ENCODE results near the gene TMEM181. TPM values are rescaled to one million over a fixed set of nuclear protein-coding genes. Genes with fewer than 3 reads are reported as not detected.

The TMEM181 gene
- total RNA-seq, 1 experiment from 2014 or later: 31.6 TPM

DNA sequence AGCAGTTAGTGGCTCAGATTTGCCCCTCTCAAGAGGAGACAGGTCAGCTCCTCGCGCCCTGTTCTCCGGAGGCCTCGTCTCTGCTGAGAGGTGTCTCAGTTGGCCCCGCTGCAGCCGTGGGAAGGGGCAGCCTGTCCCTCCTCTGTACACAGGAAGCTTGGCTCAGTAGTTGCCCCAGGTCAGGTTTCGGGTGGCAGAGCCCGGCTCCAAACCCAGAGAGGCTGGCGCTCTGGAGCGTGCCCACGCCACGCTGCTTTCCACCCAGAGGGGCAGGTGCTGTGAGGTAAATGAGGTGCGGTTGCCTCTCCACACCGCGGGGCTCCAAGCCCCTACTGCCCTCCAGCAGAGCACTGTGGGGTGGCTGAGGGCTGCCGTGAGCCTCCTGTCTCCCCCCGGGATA lies 68.7 kb downstream of the TMEM181 start:
- BruUV-seq (replicated peaks): no TSS peak
- ChIA-PET POLR2A (ENCODE audit: low non-redundant PET) (no interaction called here), CTCF (no interaction called here)
- no peaks in the 10 kb centered on the region for H3K9me3 ChIP-seq (ENCODE audit: low read depth, low read length, poor library complexity, severe bottlenecking)
- H3K36me3 ChIP-seq (ENCODE audit: insufficient read depth, low read length, poor library complexity, severe bottlenecking): peaks cover 26% of the 10 kb centered on the region
- intact Hi-C loops (cut with micrococcal nuclease; ENCODE audit: unreplicated experiment): no loop called here
- no peaks in the 10 kb centered on the region for H3K27me3 ChIP-seq (replicated peaks; ENCODE audit: insufficient read depth, low read depth, low read length, poor library complexity)
- no peaks in the 10 kb centered on the region for H3K4me1 ChIP-seq (ENCODE audit: insufficient read depth, low read length, poor library complexity, severe bottlenecking)
- no peak for TF ChIP-seq EZH2 (IDR thresholded peaks at IDR 0.05; ENCODE audit: borderline replicate concordance, low read depth, low read length, poor library complexity, severe bottlenecking)
- TF ChIP-seq, protein P1, sequence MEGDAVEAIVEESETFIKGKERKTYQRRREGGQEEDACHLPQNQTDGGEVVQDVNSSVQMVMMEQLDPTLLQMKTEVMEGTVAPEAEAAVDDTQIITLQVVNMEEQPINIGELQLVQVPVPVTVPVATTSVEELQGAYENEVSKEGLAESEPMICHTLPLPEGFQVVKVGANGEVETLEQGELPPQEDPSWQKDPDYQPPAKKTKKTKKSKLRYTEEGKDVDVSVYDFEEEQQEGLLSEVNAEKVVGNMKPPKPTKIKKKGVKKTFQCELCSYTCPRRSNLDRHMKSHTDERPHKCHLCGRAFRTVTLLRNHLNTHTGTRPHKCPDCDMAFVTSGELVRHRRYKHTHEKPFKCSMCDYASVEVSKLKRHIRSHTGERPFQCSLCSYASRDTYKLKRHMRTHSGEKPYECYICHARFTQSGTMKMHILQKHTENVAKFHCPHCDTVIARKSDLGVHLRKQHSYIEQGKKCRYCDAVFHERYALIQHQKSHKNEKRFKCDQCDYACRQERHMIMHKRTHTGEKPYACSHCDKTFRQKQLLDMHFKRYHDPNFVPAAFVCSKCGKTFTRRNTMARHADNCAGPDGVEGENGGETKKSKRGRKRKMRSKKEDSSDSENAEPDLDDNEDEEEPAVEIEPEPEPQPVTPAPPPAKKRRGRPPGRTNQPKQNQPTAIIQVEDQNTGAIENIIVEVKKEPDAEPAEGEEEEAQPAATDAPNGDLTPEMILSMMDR (conservative IDR thresholded peaks at IDR 0.05; ENCODE audit: low read depth, low read length): no peak
- H3K27ac ChIP-seq (ENCODE audit: low read depth, low read length, poor library complexity, severe bottlenecking): no peak overlapping the region
- DNase-seq (ENCODE audit: low spot score): no peak
- no peak overlapping the region for H3K4me3 ChIP-seq (ENCODE audit: low read depth, low read length, poor library complexity, severe bottlenecking)

DNA sequence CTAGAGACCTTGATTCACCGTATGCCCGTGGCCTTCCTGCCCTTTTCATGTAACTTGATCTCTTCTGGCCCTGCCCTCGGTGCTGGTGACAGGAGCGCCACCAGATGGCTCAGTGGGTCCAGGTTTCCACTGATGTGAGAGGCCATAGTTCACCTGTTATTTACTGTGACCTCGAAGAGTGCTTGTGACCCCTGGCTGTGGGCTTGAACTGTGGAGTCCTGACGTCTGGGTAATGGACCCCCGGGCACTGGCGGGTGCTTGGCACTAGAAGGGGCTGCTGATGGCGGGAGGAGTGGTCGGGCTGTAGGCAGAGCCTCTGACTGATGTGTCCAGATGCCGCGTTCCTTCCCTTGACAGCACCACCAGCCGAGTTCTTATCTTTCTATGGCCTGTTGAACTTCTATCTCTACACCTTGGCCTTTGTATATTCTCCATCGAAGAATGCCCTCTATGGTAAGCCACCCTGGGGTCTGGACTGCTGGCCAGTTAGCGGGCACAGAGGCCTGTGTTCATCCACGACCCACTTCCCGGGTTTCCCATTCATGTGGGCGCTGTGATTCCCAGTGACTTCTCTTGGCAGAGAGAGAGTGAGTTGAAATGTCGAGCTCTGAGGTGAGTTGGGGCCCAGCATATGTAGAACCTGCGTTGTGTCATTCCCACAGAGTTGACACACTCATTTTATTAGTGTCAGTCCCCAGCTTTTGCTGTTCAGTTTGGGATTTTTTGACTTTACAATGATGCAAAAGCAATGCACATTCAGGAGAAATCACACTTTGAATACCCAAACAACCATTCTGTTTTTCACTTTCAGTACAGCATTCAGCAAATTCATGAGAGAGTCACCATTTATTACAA lies 69.7 kb downstream of the TMEM181 start:
- TF ChIP-seq, protein P1 (conservative IDR thresholded peaks at IDR 0.05; ENCODE audit: low read depth, low read length): no peak
- TF ChIP-seq EZH2 (IDR thresholded peaks at IDR 0.05; ENCODE audit: borderline replicate concordance, low read depth, low read length, poor library complexity, severe bottlenecking): no peak
- no peaks in the 10 kb centered on the region for H3K9me3 ChIP-seq (ENCODE audit: low read depth, low read length, poor library complexity, severe bottlenecking)
- no peak overlapping the region for H3K27ac ChIP-seq (ENCODE audit: low read depth, low read length, poor library complexity, severe bottlenecking)
- H3K4me1 ChIP-seq (ENCODE audit: insufficient read depth, low read length, poor library complexity, severe bottlenecking): peaks cover 7% of the 10 kb centered on the region
- H3K36me3 ChIP-seq (ENCODE audit: insufficient read depth, low read length, poor library complexity, severe bottlenecking): peaks cover 28% of the 10 kb centered on the region
- BruUV-seq (replicated peaks): no TSS peak
- CTCF ChIA-PET: interaction anchor here (0.6 kb wide), 1 partner anchor 415 kb away, joined by 7 read pairs; no protein-coding TSS in a partner anchor
- H3K4me3 ChIP-seq (ENCODE audit: low read depth, low read length, poor library complexity, severe bottlenecking): no peak overlapping the region
- H3K27me3 ChIP-seq (replicated peaks; ENCODE audit: insufficient read depth, low read depth, low read length, poor library complexity): no peaks in the 10 kb centered on the region
- intact Hi-C loops (cut with micrococcal nuclease; ENCODE audit: unreplicated experiment): no loop called here
- POLR2A ChIA-PET (ENCODE audit: low non-redundant PET): no interaction called here
- DNase-seq (ENCODE audit: low spot score): no peak

DNA sequence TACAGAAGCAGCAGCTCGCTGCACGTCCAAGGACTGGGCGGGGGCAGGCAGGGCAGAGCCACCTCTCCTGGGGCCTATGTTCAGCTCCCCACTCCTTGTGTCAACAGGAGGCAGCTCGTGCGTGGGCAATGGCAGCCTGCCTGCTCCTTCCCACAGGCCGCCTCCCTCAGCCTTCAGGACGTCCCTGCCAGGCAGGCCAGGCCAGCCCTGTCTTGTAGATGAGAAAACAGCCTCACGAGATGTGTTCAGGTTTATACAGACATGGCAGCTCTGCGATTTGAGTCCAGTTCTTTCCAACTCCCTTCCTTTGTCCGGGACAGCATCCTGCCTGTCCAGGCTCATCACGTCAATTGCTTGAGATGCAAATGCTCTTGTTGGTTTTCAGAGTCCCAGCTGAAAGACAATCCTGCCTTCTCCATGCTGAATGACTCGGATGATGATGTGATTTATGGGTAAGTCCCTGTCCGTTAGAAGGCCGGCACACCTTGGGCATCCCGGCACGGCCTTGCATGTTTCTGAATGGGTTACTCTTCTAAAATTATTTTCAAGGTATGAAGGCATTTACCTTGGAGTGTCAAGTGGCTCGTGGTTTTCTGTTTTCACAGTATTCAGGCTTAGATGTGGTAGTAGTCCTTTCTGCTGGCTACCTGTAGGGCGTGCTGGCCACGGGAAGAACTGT lies 71.2 kb downstream of the TMEM181 start:
- no peak overlapping the region for H3K27ac ChIP-seq (ENCODE audit: low read depth, low read length, poor library complexity, severe bottlenecking)
- no peak for TF ChIP-seq EZH2 (IDR thresholded peaks at IDR 0.05; ENCODE audit: borderline replicate concordance, low read depth, low read length, poor library complexity, severe bottlenecking)
- TF ChIP-seq, protein P1 (conservative IDR thresholded peaks at IDR 0.05; ENCODE audit: low read depth, low read length): no peak
- intact Hi-C loops (cut with micrococcal nuclease; ENCODE audit: unreplicated experiment): no loop called here
- ChIA-PET POLR2A (ENCODE audit: low non-redundant PET) (no interaction called here), CTCF (no interaction called here)
- H3K4me1 ChIP-seq (ENCODE audit: insufficient read depth, low read length, poor library complexity, severe bottlenecking): peaks cover 19% of the 10 kb centered on the region
- no peak overlapping the region for H3K4me3 ChIP-seq (ENCODE audit: low read depth, low read length, poor library complexity, severe bottlenecking)
- no peaks in the 10 kb centered on the region for H3K27me3 ChIP-seq (replicated peaks; ENCODE audit: insufficient read depth, low read depth, low read length, poor library complexity)
- H3K9me3 ChIP-seq (ENCODE audit: low read depth, low read length, poor library complexity, severe bottlenecking): no peaks in the 10 kb centered on the region
- BruUV-seq (replicated peaks): no TSS peak
- DNase-seq (ENCODE audit: low spot score): no peak
- peaks cover 22% of the 10 kb centered on the region for H3K36me3 ChIP-seq (ENCODE audit: insufficient read depth, low read length, poor library complexity, severe bottlenecking)
